ENCODE data around the gene CLCN4. TPM values are rescaled to one million over a fixed set of nuclear protein-coding genes. Genes with fewer than 3 reads are reported as not detected.

Gene CLCN4
- total and polyA plus RNA-seq, 2 donors (not counting 1 experiment from before 2014, with no cell fraction given), result 7.7 to 9.1 TPM

GRCh38 chrX:10259716-10260115 is 102.9 kb downstream of the CLCN4 start:
- Histone ChIP-seq H3K9me3 (ENCODE audit: control extremely low read depth in 1 of 3, control insufficient read depth in 2 of 3, insufficient read depth in 1 of 3, low read length in 2 of 3) (peaks cover 0 to 3% (median 0%) of the 10 kb centered on the region in 3 donors), H3K4me1 (ENCODE audit: control insufficient read depth in 2 of 2, insufficient read depth in 2 of 2, low read length in 2 of 2) (no peaks in the 10 kb centered on the region), H3K9ac (ENCODE audit: low read length) (no peak overlapping the region), H3K27me3 (replicated peaks in 1 of 4; ENCODE audit: control extremely low read depth in 1 of 4, control insufficient read depth in 3 of 4, insufficient read depth in 4 of 4, low read length in 3 of 4) (no peaks in the 10 kb centered on the region), H3K79me2 (ENCODE audit: control insufficient read depth, insufficient read depth, low read length) (no peaks in the 10 kb centered on the region), H3K36me3 (replicated peaks in 1 of 2; ENCODE audit: control extremely low read depth in 1 of 2, control insufficient read depth in 1 of 2, extremely low read depth in 1 of 2, insufficient read depth in 2 of 2, low read length in 1 of 2) (no peaks in the 10 kb centered on the region), H3K27ac (ENCODE audit: low read length in 2 of 2) (no peak overlapping the region), H4K20me1 (ENCODE audit: control insufficient read depth, insufficient read depth, low read length, poor library complexity, severe bottlenecking) (no peaks in the 10 kb centered on the region), H3K4me3 (ENCODE audit: control extremely low read depth in 1 of 5, extremely low read depth in 1 of 5, insufficient read depth in 1 of 5, low read depth in 2 of 5, low read length in 4 of 5) (no peak overlapping the region), H2AFZ (ENCODE audit: insufficient read depth, low read depth, low read length, poor library complexity, severe bottlenecking) (no peak overlapping the region), H3K4me2 (replicated peaks; ENCODE audit: low read depth, low read length, poor library complexity, severe bottlenecking) (no peak overlapping the region)
- Mint-ChIP-seq H3K4me3 (no peak overlapping the region), H3K4me1 (peaks cover 7% of the 10 kb centered on the region), H3K9me3 (ENCODE audit: insufficient read depth) (peaks cover 5% of the 10 kb centered on the region), H3K27me3 (no peaks in the 10 kb centered on the region), H3K27ac (no peak overlapping the region)
- WGBS (ENCODE audit: insufficient coverage), result no CpG with 5 or more reads among the region's 1 CpG
- intact Hi-C loops (cut with micrococcal nuclease), result no loop called here
- ChIA-PET POLR2A (no interaction called here), CTCF (no interaction called here)
- ATAC-seq (ENCODE audit: low read depth), result no peak
- no peak for DNase-seq
- TF ChIP-seq EZH2 (IDR thresholded peaks at IDR 0.05; ENCODE audit: borderline replicate concordance, insufficient read depth, low read depth, low read length, poor library complexity, severe bottlenecking) (no peak), CTCF (IDR thresholded peaks at IDR 0.05) (no peak)

- intact Hi-C loops (cut with micrococcal nuclease), result no loop called here
- POLR2A ChIA-PET, result no interaction called here
- no peaks in the 10 kb centered on the region for H4K20me1 ChIP-seq (ENCODE audit: control insufficient read depth, insufficient read depth, low read length, poor library complexity, severe bottlenecking)
- H3K27ac Mint-ChIP-seq, result no peak overlapping the region
- no peak for DNase-seq
- no peak overlapping the region for H3K4me2 ChIP-seq (replicated peaks; ENCODE audit: low read depth, low read length, poor library complexity, severe bottlenecking)
- H3K4me1 Mint-ChIP-seq, result peaks cover 3% of the 10 kb centered on the region
- H3K27me3 ChIP-seq (replicated peaks in 1 of 4; ENCODE audit: control extremely low read depth in 1 of 4, control insufficient read depth in 3 of 4, insufficient read depth in 4 of 4, low read length in 3 of 4), result no peaks in the 10 kb centered on the region
- ATAC-seq (ENCODE audit: low read depth), result no peak
- H3K36me3 ChIP-seq (replicated peaks in 1 of 2; ENCODE audit: control extremely low read depth in 1 of 2, control insufficient read depth in 1 of 2, extremely low read depth in 1 of 2, insufficient read depth in 2 of 2, low read length in 1 of 2), result no peaks in the 10 kb centered on the region
- H3K79me2 ChIP-seq (ENCODE audit: control insufficient read depth, insufficient read depth, low read length), result no peaks in the 10 kb centered on the region
- H3K9ac ChIP-seq (ENCODE audit: low read length), result no peak overlapping the region
- no peak overlapping the region for H3K4me3 ChIP-seq (ENCODE audit: control extremely low read depth in 1 of 5, extremely low read depth in 1 of 5, insufficient read depth in 1 of 5, low read depth in 2 of 5, low read length in 4 of 5)
- H3K4me3 Mint-ChIP-seq, result no peak overlapping the region
- peaks cover 5% of the 10 kb centered on the region for H3K9me3 Mint-ChIP-seq (ENCODE audit: insufficient read depth)
- H2AFZ ChIP-seq (ENCODE audit: insufficient read depth, low read depth, low read length, poor library complexity, severe bottlenecking), result no peak overlapping the region
- WGBS (ENCODE audit: insufficient coverage), result no CpG with 5 or more reads among the region's 2 CpGs
- H3K27me3 Mint-ChIP-seq, result peaks cover 6% of the 10 kb centered on the region
- H3K9me3 ChIP-seq (ENCODE audit: control extremely low read depth in 1 of 3, control insufficient read depth in 2 of 3, insufficient read depth in 1 of 3, low read length in 2 of 3), result peaks cover 0 to 3% (median 0%) of the 10 kb centered on the region in 3 donors
- no peak overlapping the region for H3K27ac ChIP-seq (ENCODE audit: low read length in 2 of 2)
- no peak for TF ChIP-seq CTCF (IDR thresholded peaks at IDR 0.05)
- TF ChIP-seq EZH2 (IDR thresholded peaks at IDR 0.05; ENCODE audit: borderline replicate concordance, insufficient read depth, low read depth, low read length, poor library complexity, severe bottlenecking), result no peak
- CTCF ChIA-PET, result no interaction called here
- H3K4me1 ChIP-seq (ENCODE audit: control insufficient read depth in 2 of 2, insufficient read depth in 2 of 2, low read length in 2 of 2), result no peaks in the 10 kb centered on the region
Observed at GRCh38 chrX:10265775-10266174, 109.0 kb downstream of the CLCN4 start.
